GM12891 (cell line): ENCODE measurements around the gene SYDE2.
A peak's percentile ranks its signal among the peaks of the same experiment; 100 is the strongest.
"Not testable (repeated sequence)": the region's sequence is repeated elsewhere in the genome, so short reads cannot be mapped to it uniquely, and the experiment has no call there.

Experiments
- DNase-seq: peaks from one replicate; pipeline ENCODE4 v3.0.0; 2011; ENCODE audit warnings: low spot score; ENCODE audit not compliant: insufficient read length
- FAIRE-seq: peaks from 2 replicates; lab custom pipeline; 2011; peaks lifted over from hg19 to GRCh38; lab: Jason Lieb, UNC
- PAX5 ChIP-seq: IDR thresholded peaks from 2 replicates; pipeline ENCODE4 v1.6.1; 2011; ENCODE audit warnings: low read length, moderate library complexity, mild to moderate bottlenecking; ENCODE audit not compliant: insufficient read depth, severe bottlenecking
- POLR2A ChIP-seq: IDR thresholded peaks from 2 replicates; pipeline ENCODE4 v1.6.1; 2011; ENCODE audit warnings: low read depth, low read length, control low read depth
- POLR2AphosphoS5 ChIP-seq: IDR thresholded peaks from 2 replicates; pipeline ENCODE4 v1.6.1; 2011; ENCODE audit warnings: low read depth, low read length, control low read depth
- POU2F2 ChIP-seq: IDR thresholded peaks from 2 replicates; pipeline ENCODE4 v1.6.1; 2011; ENCODE audit warnings: low read depth, mild to moderate bottlenecking, control low read depth, low read length, moderate library complexity
- SPI1 ChIP-seq: IDR thresholded peaks from 2 replicates; pipeline ENCODE4 v1.6.1; 2011; ENCODE audit warnings: low read depth, low read length, control low read depth
- TAF1 ChIP-seq: IDR thresholded peaks from 2 replicates; pipeline ENCODE4 v1.6.1; 2011; ENCODE audit warnings: low read depth, low read length, control low read depth

SYDE2 gene

GRCh38 chr1:85199667-85200462 lies 951 bp downstream of the SYDE2 start:
- FAIRE-seq (peak; percentile 60), DNase-seq (no peak)
- TF ChIP-seq SPI1 (no peak), POU2F2 (no peak), TAF1 (no peak), PAX5 (no peak), POLR2AphosphoS5 (no peak), POLR2A (no peak)

- FAIRE-seq (no peak), DNase-seq (no peak)
- no peak for TF ChIP-seq SPI1
- no peak for TF ChIP-seq POU2F2
- TF ChIP-seq POLR2A, result no peak
- TF ChIP-seq POLR2AphosphoS5, result no peak
- no peak for TF ChIP-seq TAF1
- no peak for TF ChIP-seq PAX5
These were observed 2.0 kb downstream of the SYDE2 start for GRCh38 chr1:85198864-85199263.

- no peak for FAIRE-seq
- no peak for DNase-seq
- TF ChIP-seq POLR2AphosphoS5 (no peak), TAF1 (no peak), POLR2A (no peak), PAX5 (no peak)
These were observed 4.5 kb downstream of the SYDE2 start for GRCh38 chr1:85196358-85196757.

- no peak for FAIRE-seq
- TF ChIP-seq POLR2A (no peak), TAF1 (no peak), PAX5 (no peak), POLR2AphosphoS5 (no peak), SPI1 (no peak), POU2F2 (no peak)
These were observed 5.1 kb downstream of the SYDE2 start for GRCh38 chr1:85195703-85196102.

DNA sequence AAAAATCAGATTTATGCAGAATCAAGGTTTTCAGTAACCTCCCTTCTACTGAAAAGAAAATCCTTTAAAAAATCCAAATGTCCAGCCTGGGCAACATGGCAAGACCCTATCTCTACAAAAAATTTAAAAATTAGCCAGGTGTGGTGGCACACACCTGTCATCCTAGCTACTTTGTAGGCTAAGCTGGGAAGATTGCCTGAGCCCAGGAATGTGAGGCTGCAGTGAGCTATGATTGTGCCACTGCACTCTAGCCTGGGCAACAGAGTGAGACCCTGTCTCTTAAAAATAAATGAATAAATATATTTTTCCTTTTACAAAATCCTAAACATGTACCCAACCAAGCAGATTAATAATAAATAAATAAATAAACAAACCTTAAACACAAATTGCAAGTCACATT lies 8.7 kb downstream of the SYDE2 start:
- FAIRE-seq, DNase-seq: not testable (repeated sequence)

More at GRCh38 chr1:85195703-85196102, 5.1 kb downstream of the SYDE2 start:
- DNase-seq, result no peak

DNA sequence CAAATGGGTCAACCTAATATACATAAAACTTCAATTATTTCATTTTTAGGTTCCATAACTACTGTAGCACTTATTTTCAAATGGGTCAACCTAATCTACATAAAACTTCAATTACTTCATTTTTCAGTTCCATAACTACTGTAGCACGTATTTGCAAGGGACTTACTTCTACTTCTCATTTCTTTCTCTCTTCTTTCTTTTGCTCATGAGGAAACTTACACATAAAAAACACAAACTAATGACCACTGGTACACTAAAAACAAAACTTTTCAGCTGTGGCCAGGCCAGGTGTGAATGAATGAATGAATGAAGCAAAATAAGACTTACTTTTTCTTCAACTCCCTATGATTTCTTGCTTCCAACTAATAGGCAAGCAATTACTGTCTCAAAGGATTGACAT lies 11.7 kb downstream of the SYDE2 start:
- DNase-seq (no peak), FAIRE-seq (no peak)
- TF ChIP-seq PAX5, result no peak
- no peak for TF ChIP-seq TAF1
- TF ChIP-seq POLR2AphosphoS5, result no peak
- TF ChIP-seq POU2F2, result no peak
- TF ChIP-seq POLR2A, result no peak
- TF ChIP-seq SPI1, result no peak

- TF ChIP-seq POU2F2, result no peak
- no peak for TF ChIP-seq PAX5
- no peak for TF ChIP-seq POLR2AphosphoS5
- no peak for TF ChIP-seq POLR2A
- TF ChIP-seq TAF1, result no peak
- no peak for TF ChIP-seq SPI1
- DNase-seq (no peak), FAIRE-seq (no peak)
These were observed 12.3 kb downstream of the SYDE2 start for GRCh38 chr1:85188530-85188929.

- DNase-seq, result not testable (repeated sequence)
These were observed 13.8 kb downstream of the SYDE2 start for GRCh38 chr1:85187021-85187420.

GRCh38 chr1:85184245-85184644 lies 16.6 kb downstream of the SYDE2 start:
- FAIRE-seq (no peak), DNase-seq (no peak)
- TF ChIP-seq TAF1, result no peak
- TF ChIP-seq PAX5, result no peak
- no peak for TF ChIP-seq SPI1
- TF ChIP-seq POLR2A, result no peak
- no peak for TF ChIP-seq POU2F2
- TF ChIP-seq POLR2AphosphoS5, result no peak

More at GRCh38 chr1:85187021-85187420, 13.8 kb downstream of the SYDE2 start:
- FAIRE-seq, result not testable (repeated sequence)

DNA sequence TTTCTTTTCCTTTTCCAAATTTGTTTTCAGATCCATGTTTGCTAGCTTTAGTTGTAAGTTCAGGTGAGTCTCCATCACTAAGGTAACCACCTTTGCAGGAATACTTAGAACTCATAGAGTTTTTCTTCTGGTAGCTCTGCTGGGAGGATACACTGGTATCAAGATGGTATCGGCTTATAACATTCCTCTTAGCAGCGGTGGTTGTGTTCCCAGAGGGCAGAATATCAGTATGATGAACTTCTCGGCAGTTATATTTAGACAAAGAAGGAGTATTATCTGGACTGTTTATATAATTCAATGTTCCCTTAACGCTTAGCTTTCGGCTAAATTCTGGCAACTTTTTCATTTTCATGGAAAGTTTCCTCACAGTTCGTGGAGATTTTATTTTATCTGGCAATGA lies 18.1 kb downstream of the SYDE2 start:
- FAIRE-seq (no peak), DNase-seq (no peak)
- no peak for TF ChIP-seq SPI1
- no peak for TF ChIP-seq TAF1
- TF ChIP-seq POU2F2, result no peak
- no peak for TF ChIP-seq PAX5
- no peak for TF ChIP-seq POLR2AphosphoS5
- no peak for TF ChIP-seq POLR2A

DNA sequence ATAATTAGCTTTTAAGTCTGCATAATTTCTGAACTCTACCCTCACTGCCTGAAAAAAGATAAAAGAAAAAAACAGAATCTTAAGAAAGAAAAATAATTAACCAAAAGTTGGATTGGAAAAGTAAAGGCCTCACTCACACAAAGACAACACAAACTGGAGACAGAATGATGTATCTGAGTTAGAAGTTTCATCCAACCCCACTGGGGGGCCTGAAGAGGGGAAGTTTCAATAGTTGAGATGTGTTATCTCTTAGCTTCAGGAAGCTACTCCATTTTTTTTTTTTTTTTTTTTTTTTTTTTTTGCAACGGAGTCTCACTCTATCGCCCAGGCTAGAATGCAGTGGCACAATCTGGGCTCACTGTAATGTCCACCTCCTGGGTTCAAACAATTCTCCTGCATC lies 19.9 kb downstream of the SYDE2 start:
- no peak for FAIRE-seq
- TF ChIP-seq POLR2A, result no peak
- no peak for TF ChIP-seq POU2F2
- no peak for TF ChIP-seq PAX5
- no peak for TF ChIP-seq TAF1
- no peak for DNase-seq
